ENCODE results near the gene BMPR1A. TPM values are rescaled to one million over a fixed set of nuclear protein-coding genes. Genes with fewer than 3 reads are reported as not detected.
A peak's percentile ranks its signal among the peaks of the same experiment; 100 is the strongest.

The BMPR1A gene
- total and polyA plus RNA-seq, 12 donors: 4.4 to 55.9 (median 27.0) TPM

DNA sequence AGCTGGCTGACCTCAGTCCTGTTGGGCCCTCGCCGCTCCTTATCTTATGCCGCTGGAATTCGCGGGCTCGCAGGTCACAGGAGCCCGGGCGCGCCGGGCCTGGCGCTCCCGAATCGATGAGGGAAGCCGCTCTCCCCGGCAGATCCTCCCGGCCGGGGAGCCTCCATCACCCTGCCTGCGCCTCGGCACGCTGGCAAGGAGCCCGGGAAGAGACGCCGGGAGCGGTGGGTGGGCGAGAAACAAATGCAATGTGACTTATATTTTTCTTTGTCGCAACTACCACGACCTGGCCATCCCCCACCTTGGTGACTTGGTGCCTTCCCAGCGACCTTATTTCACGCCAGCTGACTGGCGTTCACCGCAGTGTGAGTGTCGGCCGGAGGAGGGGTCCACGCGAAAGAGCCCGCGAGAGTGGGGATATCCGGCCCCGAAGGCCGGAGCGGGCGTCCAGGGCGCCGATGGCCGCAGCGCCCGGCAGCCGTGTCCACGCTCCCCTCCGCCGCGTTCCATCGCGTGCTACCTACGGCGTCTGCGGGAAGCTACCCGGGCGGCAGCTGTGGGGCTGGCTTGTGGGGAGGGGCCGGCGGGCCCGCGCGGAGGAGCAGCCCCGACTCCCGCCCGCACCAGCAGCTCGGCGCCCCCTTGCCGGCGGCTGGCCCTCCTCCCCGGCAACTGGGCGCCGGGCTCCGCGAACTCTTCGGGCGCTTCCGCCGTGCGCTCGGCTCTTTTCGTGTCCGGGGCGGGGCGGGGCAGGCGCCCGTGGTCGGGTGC, 494 bp upstream of the BMPR1A start:
- intact Hi-C loops (cut with DNase I): no loop called here
- Histone ChIP-seq H3K36me3 (replicated peaks in 1 of 2) (no peaks in the 10 kb centered on the region), H3K9me3 (replicated peaks in 1 of 3) (no peaks in the 10 kb centered on the region), H3K27ac (peak overlapping the region; percentile 74 to 99 (median 97)), H3K4me3 (peak overlapping the region; percentile 36 to 89 (median 72)), H3K27me3 (no peaks in the 10 kb centered on the region), H3K4me1 (replicated peaks in 1 of 2) (peaks cover 18 to 30% of the 10 kb centered on the region in 2 donors)
- 0 to 1% (median 0%) methylated on average over 15 to 89 of the region's 89 CpGs for WGBS, 4 donors
- TF ChIP-seq, protein P1, sequence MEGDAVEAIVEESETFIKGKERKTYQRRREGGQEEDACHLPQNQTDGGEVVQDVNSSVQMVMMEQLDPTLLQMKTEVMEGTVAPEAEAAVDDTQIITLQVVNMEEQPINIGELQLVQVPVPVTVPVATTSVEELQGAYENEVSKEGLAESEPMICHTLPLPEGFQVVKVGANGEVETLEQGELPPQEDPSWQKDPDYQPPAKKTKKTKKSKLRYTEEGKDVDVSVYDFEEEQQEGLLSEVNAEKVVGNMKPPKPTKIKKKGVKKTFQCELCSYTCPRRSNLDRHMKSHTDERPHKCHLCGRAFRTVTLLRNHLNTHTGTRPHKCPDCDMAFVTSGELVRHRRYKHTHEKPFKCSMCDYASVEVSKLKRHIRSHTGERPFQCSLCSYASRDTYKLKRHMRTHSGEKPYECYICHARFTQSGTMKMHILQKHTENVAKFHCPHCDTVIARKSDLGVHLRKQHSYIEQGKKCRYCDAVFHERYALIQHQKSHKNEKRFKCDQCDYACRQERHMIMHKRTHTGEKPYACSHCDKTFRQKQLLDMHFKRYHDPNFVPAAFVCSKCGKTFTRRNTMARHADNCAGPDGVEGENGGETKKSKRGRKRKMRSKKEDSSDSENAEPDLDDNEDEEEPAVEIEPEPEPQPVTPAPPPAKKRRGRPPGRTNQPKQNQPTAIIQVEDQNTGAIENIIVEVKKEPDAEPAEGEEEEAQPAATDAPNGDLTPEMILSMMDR (IDR thresholded peaks at IDR 0.05): peak in 1 of 6 experiments; percentile 4
- peak; percentile 81 to 90 for TF ChIP-seq POLR2A (IDR thresholded peaks at IDR 0.05)
- DNase-seq: peak; percentile 80 to 95 (median 90)

- peaks cover 18 to 38% of the 10 kb centered on the region in 2 donors for H3K4me1 ChIP-seq (replicated peaks in 1 of 2)
- intact Hi-C loops (cut with DNase I): no loop called here
These were observed 924 bp downstream of the BMPR1A start for GRCh38 chr10:86757113-86757972.

GRCh38 chr10:86758189-86759072, 2.0 kb downstream of the BMPR1A start:
- DNase-seq: no peak
- H3K36me3 ChIP-seq (replicated peaks in 1 of 2): no peaks in the 10 kb centered on the region
- peak overlapping the region in 2 of 4 donors; percentile 81 to 89 for H3K4me3 ChIP-seq
- peak overlapping the region in 2 of 5 donors; percentile 97 to 99 for H3K27ac ChIP-seq
- no peaks in the 10 kb centered on the region for H3K9me3 ChIP-seq (replicated peaks in 1 of 3)
- intact Hi-C loops (cut with DNase I): no loop called here
- no peaks in the 10 kb centered on the region for H3K27me3 ChIP-seq
- 24 to 35% (median 27%) methylated on average over 9 of the region's 9 CpGs for WGBS, 4 donors
- peaks cover 18 to 44% of the 10 kb centered on the region in 2 donors for H3K4me1 ChIP-seq (replicated peaks in 1 of 2)
- no peak for TF ChIP-seq POLR2A (IDR thresholded peaks at IDR 0.05)
- TF ChIP-seq, protein P1 (IDR thresholded peaks at IDR 0.05): no peak

More at GRCh38 chr10:86757113-86757972, 924 bp downstream of the BMPR1A start:
- H3K27ac ChIP-seq: peak overlapping the region; percentile 58 to 99 (median 95)
- no peaks in the 10 kb centered on the region for H3K27me3 ChIP-seq
- TF ChIP-seq, protein P1 (IDR thresholded peaks at IDR 0.05): peak; percentile 8 to 55 (median 36)
- TF ChIP-seq POLR2A (IDR thresholded peaks at IDR 0.05): peak in 1 of 2 donors; percentile 25
- peak overlapping the region; percentile 41 to 89 (median 68) for H3K4me3 ChIP-seq
- H3K9me3 ChIP-seq (replicated peaks in 1 of 3): no peaks in the 10 kb centered on the region
- DNase-seq: peak; percentile 37 to 63 (median 48)
- 2 to 6% (median 3%) methylated on average over 13 to 47 of the region's 47 CpGs for WGBS, 4 donors
- no peaks in the 10 kb centered on the region for H3K36me3 ChIP-seq (replicated peaks in 1 of 2)
